22Rv1 (cell line): Measurements from ENCODE around the gene RAD51B.

Source experiments
- CTCF ChIP-seq: fragments of 450-650 bp; IDR thresholded peaks from 2 replicates; pipeline ENCODE4 v1.5.1; 2017; ENCODE audit warnings: mild to moderate bottlenecking
- ZFX ChIP-seq: fragments of 450-650 bp; IDR thresholded peaks from 2 replicates; pipeline ENCODE4 v1.6.1; 2017; ENCODE audit warnings: antibody characterized with exemption, borderline replicate concordance

DNA sequence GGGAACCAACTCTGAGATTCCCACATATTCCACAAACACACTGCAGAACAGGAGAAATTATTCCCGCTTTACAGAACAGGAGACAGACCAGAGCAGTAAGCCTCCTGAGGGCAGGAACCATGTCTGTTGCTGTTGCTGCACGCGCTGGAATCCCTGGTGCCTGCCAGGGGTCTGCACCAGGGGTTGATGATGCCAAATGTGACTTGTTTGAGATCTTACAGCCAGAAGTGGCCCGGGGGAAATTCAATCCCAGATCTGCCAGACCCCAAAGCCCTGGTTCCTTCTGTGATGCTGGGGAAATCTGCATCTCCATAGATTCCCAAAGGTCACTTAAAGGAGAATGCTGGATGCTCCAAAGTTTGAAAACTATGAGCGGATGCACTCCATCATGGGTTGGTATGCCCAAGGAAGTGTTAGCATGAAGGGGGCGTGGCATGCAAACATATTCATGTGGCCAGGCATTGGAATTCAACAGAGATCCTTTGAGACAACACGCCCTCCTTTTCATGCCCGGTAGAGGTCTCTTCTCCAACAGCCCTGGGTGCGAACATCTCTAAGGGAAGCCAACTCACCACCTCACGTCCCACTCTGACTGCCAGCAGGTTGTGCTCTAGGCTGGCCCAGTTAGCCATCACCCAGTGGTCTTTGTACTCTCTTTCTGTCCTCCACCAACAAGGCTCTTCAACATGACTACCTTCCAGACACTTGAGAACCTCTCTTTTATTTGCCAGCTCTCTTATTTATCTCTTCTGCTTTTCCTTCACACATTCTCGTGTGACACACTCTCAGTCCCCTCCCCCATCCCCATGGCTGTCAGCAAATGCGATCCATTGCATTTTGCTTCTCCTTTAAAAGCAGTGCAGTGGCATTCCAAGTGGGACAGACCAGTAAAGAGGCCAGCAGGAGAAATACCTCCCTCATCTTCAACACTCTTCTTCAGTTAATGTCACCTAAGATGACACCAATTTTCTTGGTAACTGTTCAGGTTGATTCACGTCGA lies 841.9 kb downstream of the RAD51B start:
- TF ChIP-seq CTCF, result no peak
- TF ChIP-seq ZFX, result no peak
